Endothelial cell (in vitro differentiated cells): Measurements from ENCODE around the gene DPYSL4. TPM values are rescaled to one million over a fixed set of nuclear protein-coding genes. Genes with fewer than 3 reads are reported as not detected.

Source experiments
- DNase-seq: peaks from one replicate; pipeline ENCODE4 v3.0.0; 2021; ENCODE audit warnings: low spot score
- H3K27ac Mint-ChIP-seq: one replicate; pipeline ENCODE4 v1.8.0; 2021; ENCODE audit warnings: mixed read lengths, inconsistent platforms; ENCODE audit not compliant: unreplicated experiment
- H3K27me3 Mint-ChIP-seq: one replicate; pipeline ENCODE4 v1.8.0; 2021; ENCODE audit warnings: mild to moderate bottlenecking, moderate library complexity, mixed read lengths, inconsistent platforms; ENCODE audit not compliant: unreplicated experiment
- H3K36me3 Mint-ChIP-seq: one replicate; pipeline ENCODE4 v1.8.0; 2021; ENCODE audit warnings: mild to moderate bottlenecking, low read depth, mixed read lengths, inconsistent platforms; ENCODE audit not compliant: unreplicated experiment
- H3K4me1 Mint-ChIP-seq: one replicate; pipeline ENCODE4 v1.8.0; 2021; ENCODE audit warnings: mild to moderate bottlenecking, mixed read lengths, inconsistent platforms; ENCODE audit not compliant: unreplicated experiment
- H3K4me3 Mint-ChIP-seq: one replicate; pipeline ENCODE4 v1.8.0; 2021; ENCODE audit warnings: mild to moderate bottlenecking, mixed read lengths, inconsistent platforms; ENCODE audit not compliant: unreplicated experiment
- H3K9me3 Mint-ChIP-seq: one replicate; pipeline ENCODE4 v1.8.0; 2021; ENCODE audit warnings: mixed read lengths, inconsistent platforms; ENCODE audit not compliant: unreplicated experiment
- CTCF ChIP-seq: fragments of 200-600 bp; sonication (generic); IDR thresholded peaks from one replicate; pipeline ENCODE4 v1.5.0; 2021; ENCODE audit warnings: antibody characterized with exemption; ENCODE audit not compliant: unreplicated experiment
- total RNA-seq: library from RNA; stranded (reverse); fragmentation: NEBNext Ultra II Directional; extraction: Animal tissue kit (Norgen Biotek cat#: 25700); gene quantifications from one replicate; pipeline ENCODE4 v1.2.1, GENCODE V29; 2021; ENCODE audit not compliant: unreplicated experiment

The DPYSL4 gene
- total RNA-seq, 1 donor from 2014 or later, result 15.0 TPM

- no peak for TF ChIP-seq CTCF
- Mint-ChIP-seq H3K27ac (no peak overlapping the region), H3K36me3 (no peaks in the 10 kb centered on the region), H3K4me1 (peaks cover 5% of the 10 kb centered on the region), H3K27me3 (peaks cover 8% of the 10 kb centered on the region), H3K9me3 (no peaks in the 10 kb centered on the region), H3K4me3 (no peak overlapping the region)
- no peak for DNase-seq
Observed at GRCh38 chr10:132236881-132237280, 50.1 kb downstream of the DPYSL4 start.

- no peak overlapping the region for H3K27ac Mint-ChIP-seq
- no peaks in the 10 kb centered on the region for H3K36me3 Mint-ChIP-seq
- peaks cover under 1% of the 10 kb centered on the region for H3K4me1 Mint-ChIP-seq
- H3K27me3 Mint-ChIP-seq, result peaks cover 8% of the 10 kb centered on the region
- DNase-seq, result no peak
- TF ChIP-seq CTCF, result no peak
- no peak overlapping the region for H3K4me3 Mint-ChIP-seq
- no peaks in the 10 kb centered on the region for H3K9me3 Mint-ChIP-seq
Observed at GRCh38 chr10:132237396-132237795, 50.6 kb downstream of the DPYSL4 start.

GRCh38 chr10:132237871-132238270 lies 51.1 kb downstream of the DPYSL4 start:
- TF ChIP-seq CTCF, result no peak
- H3K27me3 Mint-ChIP-seq, result peaks cover 8% of the 10 kb centered on the region
- no peak overlapping the region for H3K27ac Mint-ChIP-seq
- H3K36me3 Mint-ChIP-seq, result no peaks in the 10 kb centered on the region
- no peak overlapping the region for H3K4me3 Mint-ChIP-seq
- no peak for DNase-seq
- H3K4me1 Mint-ChIP-seq, result no peaks in the 10 kb centered on the region
- no peaks in the 10 kb centered on the region for H3K9me3 Mint-ChIP-seq

GRCh38 chr10:132238371-132239125 lies 51.8 kb downstream of the DPYSL4 start:
- no peak for DNase-seq
- Mint-ChIP-seq H3K4me3 (no peak overlapping the region), H3K9me3 (no peaks in the 10 kb centered on the region), H3K36me3 (no peaks in the 10 kb centered on the region), H3K4me1 (no peaks in the 10 kb centered on the region), H3K27me3 (peaks cover 8% of the 10 kb centered on the region), H3K27ac (no peak overlapping the region)
- TF ChIP-seq CTCF, result no peak
